ENCODE data around the gene TYRO3.
"Not testable (repeated sequence)": the region's sequence is repeated elsewhere in the genome, so short reads cannot be mapped to it uniquely, and the experiment has no call there.

Gene TYRO3

DNA sequence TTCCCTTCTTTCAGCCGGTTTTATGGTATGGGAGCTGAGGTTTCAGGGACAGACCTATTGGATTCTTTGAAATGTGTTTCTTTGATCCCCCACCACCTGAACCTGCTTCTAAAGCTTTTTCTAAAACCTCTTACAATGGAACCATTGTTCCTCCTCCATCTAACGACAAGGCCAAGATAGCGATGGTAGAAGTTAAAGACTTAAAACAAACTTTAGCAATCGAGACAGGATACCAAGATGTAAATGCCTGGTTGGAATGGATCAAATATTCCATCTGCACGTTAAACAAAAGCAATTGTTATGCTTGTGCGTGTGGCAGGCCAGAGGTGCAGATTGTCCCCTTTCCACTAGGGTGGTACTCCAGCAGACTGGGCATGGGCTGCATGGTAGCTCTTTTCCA, 32.2 kb downstream of the TYRO3 start:
- peaks cover 37% of the 10 kb centered on the region for H3K27me3 Mint-ChIP-seq
- H3K4me3 Mint-ChIP-seq; H3K36me3 Mint-ChIP-seq (ENCODE audit: low read depth); H3K27ac Mint-ChIP-seq; intact Hi-C loops (cut with micrococcal nuclease); H3K9me3 Mint-ChIP-seq; H3K4me1 Mint-ChIP-seq (ENCODE audit: low read depth): not testable (repeated sequence)

- H3K27ac Mint-ChIP-seq; H3K4me3 Mint-ChIP-seq; H3K4me1 Mint-ChIP-seq (ENCODE audit: low read depth); H3K36me3 Mint-ChIP-seq (ENCODE audit: low read depth); H3K9me3 Mint-ChIP-seq; intact Hi-C loops (cut with micrococcal nuclease): not testable (repeated sequence)
- peaks cover 25% of the 10 kb centered on the region for H3K27me3 Mint-ChIP-seq
Measured at GRCh38 chr15:41592718-41593117, 33.7 kb downstream of the TYRO3 start.

DNA sequence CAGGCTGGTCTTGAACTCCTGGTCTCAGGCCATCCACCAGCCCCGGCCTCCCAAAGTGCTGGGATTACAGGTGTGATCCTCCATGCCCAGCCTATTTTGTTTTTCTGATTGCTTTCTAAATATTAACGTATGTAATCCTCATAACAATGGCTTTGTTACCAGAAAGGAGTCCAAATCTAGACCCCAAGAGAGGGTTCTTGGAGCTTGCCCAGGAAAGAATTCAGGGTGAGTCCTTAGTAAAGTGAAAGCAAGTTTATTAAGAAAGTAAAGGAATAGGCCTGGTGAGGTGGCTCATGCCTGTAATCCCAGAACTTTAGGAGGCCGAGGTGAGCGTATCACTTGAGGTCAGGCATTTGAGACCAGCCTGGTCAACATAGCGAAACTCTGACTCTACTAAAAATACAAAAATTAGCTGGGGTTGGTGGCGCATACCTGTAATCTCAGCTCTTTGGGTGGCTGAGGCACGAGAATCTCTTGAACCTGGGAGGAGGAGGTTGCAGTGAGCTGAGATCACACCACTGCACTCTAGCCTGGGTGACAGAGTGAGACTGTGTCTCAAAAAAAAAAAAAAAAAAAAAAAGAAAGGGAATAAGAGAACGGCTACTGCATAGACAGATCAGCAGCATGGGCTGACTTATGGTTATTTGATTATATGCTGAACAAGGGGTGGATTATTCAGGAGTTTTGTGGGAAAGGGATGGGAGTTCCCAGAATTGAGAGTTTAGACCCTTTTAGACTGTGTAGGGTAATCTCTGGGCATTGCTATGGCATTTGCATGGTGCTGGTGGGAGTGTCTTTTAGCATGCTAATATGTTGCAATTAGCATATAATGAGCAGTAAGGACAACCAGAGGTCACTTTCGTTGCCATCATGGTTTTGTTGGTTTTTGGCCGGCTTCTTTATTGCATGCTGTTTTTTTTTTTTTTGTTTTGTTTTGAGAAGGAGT, 36.1 kb downstream of the TYRO3 start:
- intact Hi-C loops (cut with micrococcal nuclease) = no loop called here
- H3K27me3 Mint-ChIP-seq = peaks cover 23% of the 10 kb centered on the region
- no peaks in the 10 kb centered on the region for H3K9me3 Mint-ChIP-seq
- H3K27ac Mint-ChIP-seq = no peak overlapping the region
- H3K4me1 Mint-ChIP-seq (ENCODE audit: low read depth) = no peaks in the 10 kb centered on the region
- H3K36me3 Mint-ChIP-seq (ENCODE audit: low read depth) = no peaks in the 10 kb centered on the region
- no peak overlapping the region for H3K4me3 Mint-ChIP-seq

- intact Hi-C loops (cut with micrococcal nuclease) = no loop called here
- no peak overlapping the region for H3K4me3 Mint-ChIP-seq
Measured at GRCh38 chr15:41596972-41597371, 38.0 kb downstream of the TYRO3 start.

GRCh38 chr15:41597787-41598186, 38.8 kb downstream of the TYRO3 start:
- intact Hi-C loops (cut with micrococcal nuclease) = no loop called here
- Mint-ChIP-seq H3K9me3 (no peaks in the 10 kb centered on the region), H3K4me1 (ENCODE audit: low read depth) (no peaks in the 10 kb centered on the region), H3K36me3 (ENCODE audit: low read depth) (no peaks in the 10 kb centered on the region), H3K27me3 (peaks cover 6% of the 10 kb centered on the region), H3K4me3 (no peak overlapping the region), H3K27ac (no peak overlapping the region)

More at GRCh38 chr15:41596972-41597371, 38.0 kb downstream of the TYRO3 start:
- no peaks in the 10 kb centered on the region for H3K36me3 Mint-ChIP-seq (ENCODE audit: low read depth)
- H3K27ac Mint-ChIP-seq = no peak overlapping the region
- peaks cover 9% of the 10 kb centered on the region for H3K27me3 Mint-ChIP-seq
- H3K4me1 Mint-ChIP-seq (ENCODE audit: low read depth) = no peaks in the 10 kb centered on the region
- no peaks in the 10 kb centered on the region for H3K9me3 Mint-ChIP-seq

DNA sequence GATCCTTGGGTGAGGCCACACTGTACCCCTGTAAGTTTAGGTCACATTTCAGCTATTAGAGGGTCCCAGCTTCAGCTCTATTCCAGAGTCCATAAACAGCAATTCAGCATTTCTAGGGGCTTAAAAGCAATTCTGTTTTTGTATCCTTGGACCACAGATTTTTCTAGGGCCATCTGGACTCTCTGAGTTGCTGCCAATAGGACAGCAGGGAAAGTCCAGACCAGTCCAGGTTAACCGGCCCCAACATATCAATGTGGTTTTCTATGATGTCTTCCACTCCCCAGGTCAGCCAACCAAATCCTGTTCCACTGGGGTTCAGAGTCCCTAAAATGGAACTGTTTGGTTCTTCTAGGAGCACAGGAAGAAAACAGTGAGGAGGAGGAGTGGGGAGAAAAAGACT, 40.0 kb downstream of the TYRO3 start:
- Mint-ChIP-seq H3K4me1 (ENCODE audit: low read depth) (peaks cover 4% of the 10 kb centered on the region), H3K27ac (no peak overlapping the region), H3K27me3 (peaks cover 4% of the 10 kb centered on the region), H3K4me3 (no peak overlapping the region), H3K9me3 (no peaks in the 10 kb centered on the region), H3K36me3 (ENCODE audit: low read depth) (no peaks in the 10 kb centered on the region)
- intact Hi-C loops (cut with micrococcal nuclease) = no loop called here

DNA sequence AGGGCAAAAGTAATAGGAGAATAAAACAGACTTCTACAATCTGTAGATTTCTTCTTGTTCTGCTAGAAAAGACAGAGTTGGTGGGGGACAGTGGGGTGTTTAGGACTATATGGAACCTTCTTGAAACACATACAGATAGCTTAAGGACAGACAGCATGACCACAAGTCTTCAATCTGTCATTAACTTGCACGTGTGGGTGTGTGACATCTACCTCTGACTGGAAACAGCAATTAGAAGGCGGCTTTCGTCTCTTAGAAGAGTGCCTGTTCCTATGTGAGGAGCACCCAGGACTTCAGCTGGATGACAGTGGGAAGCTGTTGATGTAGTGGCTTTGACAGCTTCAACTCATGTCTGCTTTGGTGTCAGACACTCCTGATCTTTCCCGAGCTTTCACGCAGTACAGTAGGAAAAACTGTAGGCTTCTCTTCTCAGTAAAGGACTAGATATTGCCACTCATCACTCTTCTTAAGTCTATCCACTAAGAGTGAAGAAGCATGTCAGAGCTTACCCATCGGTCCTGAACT, 44.5 kb downstream of the TYRO3 start:
- Mint-ChIP-seq H3K4me3 (peak overlapping the region; percentile 80), H3K36me3 (ENCODE audit: low read depth) (no peaks in the 10 kb centered on the region), H3K9me3 (no peaks in the 10 kb centered on the region), H3K4me1 (ENCODE audit: low read depth) (peaks cover 9% of the 10 kb centered on the region), H3K27me3 (peaks cover 7% of the 10 kb centered on the region), H3K27ac (peak overlapping the region; percentile 16)
- intact Hi-C loops (cut with micrococcal nuclease) = loop anchor here (5.0 kb wide), 3 partner anchors 64 to 209 kb away; no protein-coding TSS in a partner anchor

- intact Hi-C loops (cut with micrococcal nuclease) = loop anchor here (5.0 kb wide), 3 partner anchors 63 to 208 kb away; no protein-coding TSS in a partner anchor
- H3K4me1 Mint-ChIP-seq (ENCODE audit: low read depth) = peaks cover 9% of the 10 kb centered on the region
- H3K4me3 Mint-ChIP-seq = peak overlapping the region; percentile 80
- peaks cover 5% of the 10 kb centered on the region for H3K27me3 Mint-ChIP-seq
- peak overlapping the region; percentile 16 for H3K27ac Mint-ChIP-seq
- H3K36me3 Mint-ChIP-seq (ENCODE audit: low read depth) = no peaks in the 10 kb centered on the region
- no peaks in the 10 kb centered on the region for H3K9me3 Mint-ChIP-seq
Measured at GRCh38 chr15:41603941-41604911, 45.2 kb downstream of the TYRO3 start.

- H3K4me3 Mint-ChIP-seq = no peak overlapping the region
- H3K9me3 Mint-ChIP-seq = no peaks in the 10 kb centered on the region
- no peaks in the 10 kb centered on the region for H3K36me3 Mint-ChIP-seq (ENCODE audit: low read depth)
- intact Hi-C loops (cut with micrococcal nuclease) = no loop called here
- peaks cover 4% of the 10 kb centered on the region for H3K27me3 Mint-ChIP-seq
- peaks cover 9% of the 10 kb centered on the region for H3K4me1 Mint-ChIP-seq (ENCODE audit: low read depth)
- no peak overlapping the region for H3K27ac Mint-ChIP-seq
Measured at GRCh38 chr15:41605566-41605965, 46.6 kb downstream of the TYRO3 start.

GRCh38 chr15:41606997-41607396, 48.0 kb downstream of the TYRO3 start:
- Mint-ChIP-seq H3K27ac (no peak overlapping the region), H3K9me3 (no peaks in the 10 kb centered on the region), H3K4me3 (no peak overlapping the region), H3K27me3 (peaks cover 4% of the 10 kb centered on the region), H3K4me1 (ENCODE audit: low read depth) (peaks cover 9% of the 10 kb centered on the region), H3K36me3 (ENCODE audit: low read depth) (no peaks in the 10 kb centered on the region)
- intact Hi-C loops (cut with micrococcal nuclease) = no loop called here

DNA sequence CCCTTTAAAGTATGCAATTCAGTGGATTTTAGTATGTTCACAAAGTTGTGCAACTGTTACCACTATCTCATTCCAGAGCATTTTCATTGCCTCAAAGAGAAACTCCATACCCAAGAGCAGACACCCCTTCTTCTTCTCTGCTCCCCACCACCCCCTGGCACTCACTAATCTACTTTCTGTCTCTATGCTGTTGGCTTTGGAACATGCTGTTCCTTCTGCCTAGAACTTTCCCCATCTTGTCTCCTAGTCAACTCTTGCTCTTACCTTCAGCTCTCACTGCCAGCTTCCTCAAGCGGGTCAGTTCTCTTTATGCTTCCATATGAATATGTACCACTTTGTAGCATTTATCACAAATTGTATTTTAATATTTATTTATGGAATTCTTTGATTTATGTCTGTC, 50.1 kb downstream of the TYRO3 start:
- intact Hi-C loops (cut with micrococcal nuclease) = no loop called here
- peaks cover 5% of the 10 kb centered on the region for H3K4me1 Mint-ChIP-seq (ENCODE audit: low read depth)
- no peak overlapping the region for H3K4me3 Mint-ChIP-seq
- peaks cover 4% of the 10 kb centered on the region for H3K27me3 Mint-ChIP-seq
- H3K27ac Mint-ChIP-seq = no peak overlapping the region
- no peaks in the 10 kb centered on the region for H3K9me3 Mint-ChIP-seq
- no peaks in the 10 kb centered on the region for H3K36me3 Mint-ChIP-seq (ENCODE audit: low read depth)

GRCh38 chr15:41610048-41610447, 51.0 kb downstream of the TYRO3 start:
- H3K36me3 Mint-ChIP-seq (ENCODE audit: low read depth) = no peaks in the 10 kb centered on the region

DNA sequence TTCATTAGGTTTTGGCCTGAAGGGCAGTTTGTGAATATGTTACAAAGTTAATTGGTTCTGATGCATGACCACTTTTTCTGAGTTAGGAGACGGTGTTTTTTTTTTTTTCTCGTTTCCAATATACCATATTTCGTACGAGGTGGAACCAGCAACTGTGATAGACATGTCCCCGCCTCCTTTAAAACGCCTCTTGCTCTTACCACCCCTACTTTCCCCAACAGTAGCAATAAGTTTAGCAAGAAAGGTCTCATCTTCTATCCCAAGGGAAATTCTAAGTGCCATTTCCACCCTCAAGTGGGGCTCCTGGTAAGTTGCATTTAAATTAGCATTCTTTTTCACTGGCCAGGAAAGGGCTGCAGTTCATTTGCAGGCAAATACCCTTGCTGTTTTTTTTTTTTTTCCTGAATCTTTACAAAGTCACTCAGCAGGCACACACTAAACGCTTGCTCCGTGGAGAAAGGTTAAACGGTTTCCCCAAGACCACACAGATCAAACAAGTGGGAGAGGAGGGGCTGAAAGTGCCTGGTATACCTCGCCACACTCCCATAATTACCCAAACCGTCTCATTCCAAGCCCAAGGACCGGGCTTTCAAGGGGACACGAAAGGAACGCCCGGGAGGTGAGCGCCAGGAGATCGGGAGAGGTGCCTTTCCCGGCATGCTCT, 61.7 kb downstream of the TYRO3 start:
- peak overlapping the region; percentile 90 for H3K4me3 Mint-ChIP-seq
- peaks cover 21% of the 10 kb centered on the region for H3K4me1 Mint-ChIP-seq (ENCODE audit: low read depth)
- H3K27me3 Mint-ChIP-seq = peaks cover 15% of the 10 kb centered on the region
- H3K36me3 Mint-ChIP-seq (ENCODE audit: low read depth) = peaks cover 7% of the 10 kb centered on the region
- H3K9me3 Mint-ChIP-seq = no peaks in the 10 kb centered on the region
- intact Hi-C loops (cut with micrococcal nuclease) = loop anchor here (1.0 kb wide), 1 partner anchor 41 kb away; no protein-coding TSS in a partner anchor
- H3K27ac Mint-ChIP-seq = peak overlapping the region; percentile 97

More at GRCh38 chr15:41610048-41610447, 51.0 kb downstream of the TYRO3 start:
- H3K27ac Mint-ChIP-seq = no peak overlapping the region
- H3K4me3 Mint-ChIP-seq = no peak overlapping the region
- no peaks in the 10 kb centered on the region for H3K4me1 Mint-ChIP-seq (ENCODE audit: low read depth)
- intact Hi-C loops (cut with micrococcal nuclease) = no loop called here
- no peaks in the 10 kb centered on the region for H3K9me3 Mint-ChIP-seq
- peaks cover 4% of the 10 kb centered on the region for H3K27me3 Mint-ChIP-seq
